HK-2 (cell line): ENCODE measurements around the gene SEMA5B.
A peak's percentile ranks its signal among the peaks of the same experiment; 100 is the strongest.

Experiments used
- DNase-seq: peaks from one replicate; pipeline ENCODE4 v3.0.0-alpha.2; 2018; ENCODE audit not compliant: unreplicated experiment

Gene SEMA5B

DNA sequence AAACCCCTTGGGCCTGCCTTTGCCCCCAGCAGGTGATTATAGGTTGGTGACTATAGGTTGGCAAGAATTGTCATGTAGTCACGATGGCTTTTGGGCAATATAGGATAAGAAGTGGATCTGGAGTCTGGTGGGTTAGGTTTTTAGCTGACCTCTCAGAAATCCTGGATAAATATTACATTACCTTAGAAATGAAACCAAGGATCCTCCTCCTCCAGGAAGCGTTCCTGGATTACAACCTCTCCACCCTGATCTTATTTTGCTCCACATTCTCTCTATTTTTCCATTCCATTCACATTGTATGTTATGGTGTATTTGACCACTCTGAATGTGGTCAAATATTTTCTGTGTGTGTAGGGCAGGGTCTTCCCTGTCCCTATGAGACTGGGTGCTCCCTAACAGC lies 82.3 kb downstream of the SEMA5B start:
- DNase-seq: no peak

DNA sequence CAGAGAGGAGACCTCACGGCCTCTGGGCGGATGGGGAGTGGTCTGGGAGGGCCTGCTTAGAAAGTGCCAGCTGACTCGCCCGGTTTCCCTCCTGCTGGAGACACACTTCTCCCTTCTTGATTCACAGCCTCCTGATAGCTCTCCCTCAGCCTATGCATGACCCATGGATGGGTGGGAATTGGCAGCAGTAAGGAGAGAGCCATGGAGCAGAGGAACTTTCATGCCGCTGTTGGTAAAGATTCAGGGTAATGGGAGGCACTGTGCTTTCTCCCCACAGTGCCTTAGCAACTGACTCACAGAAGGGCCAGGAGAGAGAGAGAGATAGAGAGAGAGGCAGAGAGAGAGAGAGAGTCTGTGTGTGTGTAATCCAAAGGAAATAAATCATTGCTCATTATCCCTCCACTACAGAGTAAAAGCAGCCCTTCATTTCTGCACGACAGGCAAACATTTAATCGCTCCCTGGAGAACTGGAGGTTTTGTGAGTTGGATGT lies 82.8 kb downstream of the SEMA5B start:
- DNase-seq: no peak

DNA sequence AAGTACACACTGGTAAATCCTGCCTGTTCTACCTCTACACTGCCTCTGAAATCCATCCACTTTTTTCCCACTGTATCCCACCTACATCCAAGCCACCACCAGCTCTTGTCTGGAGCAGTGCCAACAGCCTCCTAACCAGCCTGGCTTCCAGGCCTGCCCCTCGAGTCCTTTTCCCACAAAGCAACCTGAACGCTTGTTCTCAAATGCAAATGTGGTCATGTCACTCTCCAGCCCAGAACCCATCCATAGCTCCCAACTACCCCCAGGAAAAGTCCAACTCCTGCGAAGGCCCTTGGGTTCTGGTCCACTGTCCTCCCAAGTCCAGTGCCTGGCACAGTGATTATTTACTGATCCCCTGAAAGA lies 83.8 kb downstream of the SEMA5B start:
- DNase-seq: no peak

- peak; percentile 87 for DNase-seq
These were observed 84.4 kb downstream of the SEMA5B start for GRCh38 chr3:122942937-122943827.

- DNase-seq: no peak
These were observed 85.3 kb downstream of the SEMA5B start for GRCh38 chr3:122942239-122942638.

DNA sequence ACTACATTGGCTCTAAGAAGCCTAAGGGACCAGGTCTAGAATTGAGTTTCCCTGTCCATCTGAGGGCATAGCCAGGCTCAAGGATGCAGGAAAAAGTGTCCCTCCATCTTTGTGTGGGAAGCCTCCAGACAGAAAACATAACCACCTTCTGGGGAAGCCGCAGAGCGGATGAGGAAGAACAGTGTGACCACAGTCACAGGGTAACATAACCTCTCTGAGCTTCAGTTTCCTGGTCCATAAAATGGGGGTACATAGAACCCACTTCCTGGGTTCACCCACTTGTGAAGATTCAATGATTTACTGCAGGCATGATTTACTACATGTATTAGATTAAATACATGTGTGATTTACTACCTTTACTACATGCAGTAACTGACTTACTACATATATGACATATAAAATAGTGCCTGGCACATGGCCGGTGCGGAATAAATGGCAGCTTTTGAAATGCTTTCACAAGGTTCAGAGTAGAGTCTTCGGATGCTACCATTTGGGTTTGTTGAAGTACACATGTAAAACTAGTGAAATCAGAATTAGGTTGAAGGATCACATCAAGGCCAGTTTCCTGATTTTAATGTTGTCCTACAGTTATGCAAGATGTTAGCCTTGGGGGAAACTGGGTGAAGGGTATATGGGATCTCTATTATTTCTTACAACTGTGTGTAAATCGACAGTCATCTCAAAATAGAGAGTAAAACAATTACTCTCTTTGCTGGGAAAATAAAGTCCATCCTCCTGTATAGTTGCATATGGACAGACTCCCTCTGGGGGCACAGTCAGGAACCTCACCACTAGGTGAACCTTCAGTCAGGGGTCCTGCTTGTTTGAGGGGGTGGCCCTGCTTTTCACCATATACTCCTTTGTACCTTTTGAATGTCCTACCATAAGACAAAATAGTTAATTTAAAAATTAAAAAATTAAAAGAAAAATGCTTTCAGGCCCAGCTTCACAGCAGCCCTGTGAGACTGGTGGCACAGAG lies 86.0 kb downstream of the SEMA5B start:
- DNase-seq: no peak

DNA sequence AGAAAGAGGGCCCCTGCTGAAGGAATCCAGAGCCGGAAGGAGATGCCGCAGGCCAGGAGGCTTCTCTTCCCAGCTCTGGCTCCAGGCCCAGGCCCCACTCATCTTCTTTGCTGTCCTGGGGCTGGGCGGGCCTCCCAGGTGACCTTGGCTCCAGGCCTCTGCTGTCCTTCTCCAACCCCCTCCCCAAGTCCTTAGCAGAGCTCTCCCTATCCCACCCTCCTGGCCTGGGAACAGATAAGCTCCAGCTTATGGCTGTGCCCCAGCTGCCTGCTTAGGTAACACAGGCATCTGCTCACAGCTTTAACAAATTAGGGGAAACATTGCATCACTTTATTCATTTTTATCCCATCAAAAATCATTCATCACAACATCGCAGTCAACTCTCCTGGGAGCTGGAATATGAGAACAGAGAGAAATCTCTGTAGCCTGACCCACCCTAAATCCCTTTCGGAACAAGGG lies 86.9 kb downstream of the SEMA5B start:
- no peak for DNase-seq

DNA sequence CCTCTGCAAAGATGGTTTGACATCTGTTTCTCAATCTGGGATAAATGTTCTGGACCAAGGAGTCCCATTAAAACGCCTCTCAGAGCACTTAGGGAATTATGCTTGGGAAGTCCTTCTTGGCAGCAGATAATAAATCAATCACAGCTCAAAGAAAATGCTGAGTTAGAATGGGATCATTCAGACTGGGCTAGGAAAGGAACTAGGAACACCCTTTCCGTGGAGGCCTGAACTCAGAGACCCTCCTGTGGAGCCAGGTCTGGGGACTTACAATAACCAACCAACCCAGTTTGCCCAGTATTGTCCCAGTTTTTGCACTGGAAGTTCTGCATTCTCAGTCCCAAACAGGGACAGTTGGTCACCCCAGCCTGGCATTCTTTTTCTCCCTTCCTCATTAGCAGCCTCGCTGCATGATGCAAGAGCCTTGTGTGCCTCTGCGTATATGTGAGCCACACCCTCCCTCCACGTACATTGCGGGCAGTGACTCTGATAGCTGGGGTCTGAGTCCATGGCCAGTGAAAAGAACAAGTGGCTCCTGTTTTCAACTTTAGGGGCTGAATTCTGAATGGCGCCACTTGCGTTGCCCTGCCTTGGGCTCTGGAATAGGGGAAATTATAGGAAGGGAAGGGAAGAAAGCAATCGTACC lies 88.7 kb downstream of the SEMA5B start:
- no peak for DNase-seq

DNA sequence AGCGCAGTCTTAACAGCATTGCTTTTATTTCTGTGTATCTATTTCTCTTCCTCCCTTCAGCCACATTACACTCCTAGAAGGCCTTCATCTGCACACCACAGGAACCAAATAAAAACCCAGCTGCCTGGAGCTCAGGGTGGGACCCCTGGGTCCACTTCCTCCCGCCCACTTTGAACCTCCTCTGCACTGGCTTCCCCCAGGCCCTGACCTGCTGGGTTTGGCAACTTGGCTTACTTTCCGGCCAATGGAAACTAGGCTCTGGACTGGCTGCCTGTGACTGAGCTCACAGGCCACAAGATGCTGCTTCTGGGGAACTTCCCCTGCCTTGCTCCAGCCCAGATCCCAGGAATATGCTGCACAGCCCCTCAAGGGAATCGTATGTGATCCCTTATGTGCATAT lies 89.8 kb downstream of the SEMA5B start:
- DNase-seq: no peak

DNA sequence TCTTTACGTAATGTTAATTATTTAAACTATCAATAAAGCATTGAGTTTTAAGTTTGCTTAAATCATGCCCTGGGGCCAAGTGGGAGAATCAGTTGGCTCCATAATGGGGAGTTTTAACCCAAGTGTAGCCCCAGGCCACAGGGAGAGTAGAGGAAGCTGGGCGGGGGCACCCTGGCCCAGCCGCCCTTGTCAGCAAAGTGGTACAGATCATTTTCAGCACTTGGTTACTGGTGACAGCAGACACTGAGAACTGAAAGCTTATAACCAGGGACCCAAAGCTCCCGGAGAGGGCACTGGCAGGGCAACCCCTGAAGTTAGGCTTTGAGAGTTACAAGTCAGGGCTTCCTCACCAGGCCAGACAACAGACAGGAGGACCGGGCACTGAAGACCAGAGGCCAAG lies 90.6 kb downstream of the SEMA5B start:
- DNase-seq: no peak

DNA sequence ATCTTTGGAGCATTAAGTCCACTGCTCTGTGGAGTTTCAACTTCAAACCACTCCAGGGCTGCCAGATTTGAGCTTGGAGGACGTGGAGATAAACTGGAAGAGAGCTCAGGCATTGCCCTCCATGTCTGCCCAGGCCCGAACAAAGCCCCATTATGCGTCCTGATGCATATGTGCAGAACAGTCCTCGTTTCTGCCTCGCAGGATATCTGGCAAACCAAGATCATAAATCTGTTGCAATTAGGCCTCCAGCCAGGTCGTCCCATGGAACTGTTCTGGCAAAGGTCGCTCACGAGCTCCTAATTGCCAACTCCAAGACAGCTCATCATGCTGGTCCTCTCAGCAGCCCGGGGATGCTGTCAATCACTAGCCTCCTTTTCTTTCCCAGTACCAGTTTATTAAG lies 91.2 kb downstream of the SEMA5B start:
- DNase-seq: no peak

DNA sequence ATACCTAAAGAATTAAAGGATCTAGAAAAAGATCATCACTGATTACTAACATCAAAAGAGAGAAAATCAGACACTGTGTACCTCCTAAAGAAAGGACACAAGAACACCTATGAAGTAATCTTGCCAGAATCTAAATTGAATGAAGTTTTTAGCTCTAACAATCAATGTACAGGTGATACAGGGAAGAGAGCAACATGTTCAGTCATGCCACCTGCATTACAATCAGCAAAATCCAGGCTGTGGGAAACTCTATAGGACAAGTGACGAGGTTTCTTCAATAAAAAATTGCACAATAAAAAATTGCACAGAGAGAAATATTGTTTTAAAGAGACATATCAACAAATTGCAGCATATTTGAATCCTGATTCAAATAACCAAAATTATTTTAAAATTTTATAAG lies 93.3 kb downstream of the SEMA5B start:
- no peak for DNase-seq

- no peak for DNase-seq
These were observed 95.2 kb downstream of the SEMA5B start for GRCh38 chr3:122932251-122932967.

GRCh38 chr3:122931636-122932035 lies 95.9 kb downstream of the SEMA5B start:
- no peak for DNase-seq

GRCh38 chr3:122930063-122930997 lies 97.2 kb downstream of the SEMA5B start:
- DNase-seq: no peak

DNA sequence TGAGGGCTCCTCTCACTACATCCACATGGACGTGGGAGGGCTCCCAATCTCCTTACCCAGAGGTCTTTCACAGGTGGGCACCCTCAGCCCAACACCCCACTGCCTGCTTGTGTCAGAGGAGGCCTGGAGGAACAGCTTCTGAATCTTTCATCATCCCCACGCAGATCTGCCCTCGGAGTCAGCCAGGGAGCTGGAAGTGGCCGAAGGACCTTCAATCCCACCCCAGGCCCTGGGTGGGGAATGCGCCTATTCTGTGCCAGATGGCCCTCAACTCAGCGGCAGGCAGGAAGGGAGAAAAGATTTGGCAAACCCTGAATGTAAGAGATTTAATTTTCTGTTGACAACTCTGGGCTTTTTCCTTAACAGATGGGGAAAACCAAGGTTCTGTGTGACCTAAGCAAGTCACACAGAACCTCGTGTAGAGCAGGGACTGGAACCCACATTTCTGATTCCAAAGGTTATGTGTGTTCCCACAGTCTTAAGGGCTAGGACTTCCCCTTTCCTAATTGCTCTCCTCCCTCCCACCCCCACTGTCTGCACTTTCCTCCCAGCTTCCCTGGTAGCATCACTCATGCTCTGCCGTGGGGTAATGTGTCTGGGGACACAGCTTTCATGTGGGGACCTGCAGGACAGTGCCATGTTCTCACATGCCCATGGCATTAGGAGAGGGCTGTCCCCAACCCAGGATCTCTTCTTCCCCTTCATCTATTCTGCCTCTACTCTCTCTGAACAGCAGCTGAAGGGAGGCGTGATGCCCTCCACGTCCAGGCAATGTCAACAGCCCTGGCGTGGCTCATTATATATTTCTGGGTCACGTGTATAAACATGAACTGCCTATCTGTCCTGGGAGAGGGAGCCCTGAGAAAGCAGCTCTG lies 98.1 kb downstream of the SEMA5B start:
- DNase-seq: no peak

GRCh38 chr3:122928396-122929187 lies 99.0 kb downstream of the SEMA5B start:
- DNase-seq: no peak

- no peak for DNase-seq
These were observed 99.8 kb downstream of the SEMA5B start for GRCh38 chr3:122927726-122928125.
